ENCODE data around the gene CYP2U1.

CYP2U1 gene

DNA sequence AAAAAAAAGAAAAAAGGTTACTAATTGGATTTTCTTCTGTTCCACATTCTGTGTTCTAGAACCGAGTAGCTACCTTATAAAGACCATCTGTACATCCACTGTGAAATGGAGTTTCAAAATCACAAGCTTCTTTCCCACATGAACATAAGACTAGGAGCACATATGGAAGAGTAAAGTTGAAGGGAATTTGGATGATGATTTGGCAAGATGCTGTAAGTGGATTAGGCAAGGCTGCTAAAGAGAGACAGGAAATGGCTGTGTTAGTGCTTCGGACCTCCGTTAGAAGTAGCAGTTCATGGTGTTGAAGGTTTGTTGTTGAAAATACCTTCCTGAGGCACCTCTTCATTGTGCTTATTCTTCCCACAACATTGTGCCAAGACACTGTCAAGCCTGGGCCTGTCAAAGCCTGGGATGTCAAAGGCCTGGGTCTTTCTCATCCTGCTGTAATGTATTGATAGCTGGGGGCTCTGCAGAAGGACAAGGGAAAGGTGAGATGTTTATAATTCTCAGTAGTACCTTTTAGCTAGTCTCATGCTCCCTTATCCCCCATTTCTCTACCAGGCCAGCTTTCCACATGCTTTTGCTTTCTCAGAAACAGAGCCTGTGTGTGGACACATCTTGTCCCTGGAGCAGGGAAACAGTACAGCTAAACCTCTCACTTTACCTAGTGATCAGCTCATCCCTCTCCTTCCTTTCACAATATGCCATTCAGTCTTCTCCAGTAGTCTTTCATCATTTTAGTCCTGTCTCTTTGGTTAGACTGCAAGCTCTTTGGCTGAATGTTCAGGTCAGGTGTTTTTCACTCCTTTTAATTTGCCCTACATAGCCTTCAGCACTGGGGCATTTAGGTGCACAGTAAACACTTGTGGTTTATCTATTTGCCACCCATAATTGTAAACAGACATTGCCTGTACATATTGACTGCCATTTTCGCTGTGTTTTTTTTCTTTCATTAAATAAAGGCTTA lies 37.9 kb upstream of the CYP2U1 start:
- H3K27me3 ChIP-seq (replicated peaks), result no peaks in the 10 kb centered on the region
- no peaks in the 10 kb centered on the region for H3K36me3 ChIP-seq (replicated peaks)
- TF ChIP-seq CTCF (IDR thresholded peaks at IDR 0.05; ENCODE audit: low read depth, low read length, missing control alignments), result no peak
- H3K27ac ChIP-seq, result no peak overlapping the region
- DNase-seq, result no peak
- in situ Hi-C loops (cut with HindIII; ENCODE audit: low pct_ligation_motif_present, low sequenced_read_pairs), result no loop called here
- no peak overlapping the region for H3K4me3 ChIP-seq (ENCODE audit: low read depth, low read length)

GRCh38 chr4:107894138-107894603 lies 37.2 kb upstream of the CYP2U1 start:
- no peak for DNase-seq

GRCh38 chr4:107896158-107896645 lies 35.1 kb upstream of the CYP2U1 start:
- peak; percentile 94 for DNase-seq
- in situ Hi-C loops (cut with HindIII; ENCODE audit: low pct_ligation_motif_present, low sequenced_read_pairs), result no loop called here
- Histone ChIP-seq H3K27me3 (replicated peaks) (no peaks in the 10 kb centered on the region), H3K27ac (peak overlapping the region; percentile 74), H3K4me3 (ENCODE audit: low read depth, low read length) (no peak overlapping the region), H3K36me3 (replicated peaks) (no peaks in the 10 kb centered on the region)
- no peak for TF ChIP-seq CTCF (IDR thresholded peaks at IDR 0.05; ENCODE audit: low read depth, low read length, missing control alignments)

More at GRCh38 chr4:107894138-107894603, 37.2 kb upstream of the CYP2U1 start:
- H3K36me3 ChIP-seq (replicated peaks), result no peaks in the 10 kb centered on the region
- H3K27me3 ChIP-seq (replicated peaks), result no peaks in the 10 kb centered on the region
- TF ChIP-seq CTCF (IDR thresholded peaks at IDR 0.05; ENCODE audit: low read depth, low read length, missing control alignments), result no peak
- no peak overlapping the region for H3K4me3 ChIP-seq (ENCODE audit: low read depth, low read length)
- in situ Hi-C loops (cut with HindIII; ENCODE audit: low pct_ligation_motif_present, low sequenced_read_pairs), result no loop called here
- H3K27ac ChIP-seq, result no peak overlapping the region

DNA sequence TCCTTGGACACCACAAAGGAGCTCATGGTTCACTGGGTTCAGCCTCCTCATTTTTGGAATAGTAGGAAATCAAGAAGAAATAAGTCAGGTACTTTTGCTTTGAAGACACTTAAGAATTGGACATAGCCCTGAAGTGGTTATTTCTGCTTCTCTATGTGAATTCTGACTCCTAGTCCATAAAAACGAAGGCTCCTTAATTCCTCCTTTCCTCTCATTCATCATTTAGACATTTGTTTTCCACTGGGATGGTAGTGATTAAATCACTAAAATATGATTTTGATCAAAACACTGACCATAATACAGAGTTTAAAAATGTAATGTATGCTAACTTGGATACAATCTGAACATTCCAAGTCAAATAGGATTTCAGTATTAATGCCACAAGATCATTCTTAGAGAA lies 34.7 kb upstream of the CYP2U1 start:
- TF ChIP-seq CTCF (IDR thresholded peaks at IDR 0.05; ENCODE audit: low read depth, low read length, missing control alignments), result no peak
- DNase-seq, result no peak
- in situ Hi-C loops (cut with HindIII; ENCODE audit: low pct_ligation_motif_present, low sequenced_read_pairs), result no loop called here
- H3K4me3 ChIP-seq (ENCODE audit: low read depth, low read length), result no peak overlapping the region
- peak overlapping the region; percentile 74 for H3K27ac ChIP-seq
- H3K36me3 ChIP-seq (replicated peaks), result no peaks in the 10 kb centered on the region
- no peaks in the 10 kb centered on the region for H3K27me3 ChIP-seq (replicated peaks)

DNA sequence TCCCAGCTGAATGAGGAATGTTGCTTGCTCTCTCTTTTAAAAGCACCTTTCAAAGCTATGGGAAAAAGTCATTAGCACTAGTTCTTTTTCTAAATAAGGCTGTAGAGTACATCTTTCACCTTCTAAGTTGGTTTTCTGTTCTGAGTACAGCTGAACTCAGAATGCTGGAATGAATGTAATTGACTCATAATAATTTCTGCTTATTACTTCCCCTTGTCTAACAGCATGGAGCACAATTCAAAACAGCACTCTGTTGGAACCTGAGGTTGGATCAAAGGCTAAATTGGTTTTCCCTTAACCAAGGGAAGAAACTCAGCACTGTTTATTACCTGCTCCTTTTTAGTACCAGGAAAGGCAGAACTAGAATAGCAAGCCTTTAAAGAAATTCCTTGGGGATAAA lies 33.5 kb upstream of the CYP2U1 start:
- Histone ChIP-seq H3K27me3 (replicated peaks) (no peaks in the 10 kb centered on the region), H3K27ac (no peak overlapping the region), H3K4me3 (ENCODE audit: low read depth, low read length) (no peak overlapping the region), H3K36me3 (replicated peaks) (no peaks in the 10 kb centered on the region)
- no peak for TF ChIP-seq CTCF (IDR thresholded peaks at IDR 0.05; ENCODE audit: low read depth, low read length, missing control alignments)
- DNase-seq, result no peak
- in situ Hi-C loops (cut with HindIII; ENCODE audit: low pct_ligation_motif_present, low sequenced_read_pairs), result no loop called here

All from brain microvascular endothelial cell (primary cell).